Measurements from ENCODE around the gene SEMA4D.

The SEMA4D gene

DNA sequence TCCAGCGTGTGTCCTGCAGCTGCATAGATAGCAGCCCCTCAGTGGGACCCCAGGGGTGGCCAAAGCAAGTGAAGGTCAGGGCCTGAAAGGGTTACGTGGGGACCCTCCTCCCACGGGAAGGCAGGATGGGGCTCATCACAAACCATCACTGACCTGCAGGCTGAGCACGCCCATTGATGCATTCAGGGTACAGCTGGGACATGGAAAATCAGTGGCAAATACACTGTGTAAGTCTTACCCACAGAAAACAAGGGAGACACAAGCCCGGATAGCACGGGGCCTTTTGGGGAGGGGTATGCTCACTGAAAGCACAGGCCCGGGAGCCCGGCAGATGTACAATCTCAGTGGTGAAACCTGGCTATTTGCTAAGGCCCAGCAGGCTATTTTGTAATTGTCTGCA, 49.1 kb downstream of the SEMA4D start:
- TF ChIP-seq, protein P1, sequence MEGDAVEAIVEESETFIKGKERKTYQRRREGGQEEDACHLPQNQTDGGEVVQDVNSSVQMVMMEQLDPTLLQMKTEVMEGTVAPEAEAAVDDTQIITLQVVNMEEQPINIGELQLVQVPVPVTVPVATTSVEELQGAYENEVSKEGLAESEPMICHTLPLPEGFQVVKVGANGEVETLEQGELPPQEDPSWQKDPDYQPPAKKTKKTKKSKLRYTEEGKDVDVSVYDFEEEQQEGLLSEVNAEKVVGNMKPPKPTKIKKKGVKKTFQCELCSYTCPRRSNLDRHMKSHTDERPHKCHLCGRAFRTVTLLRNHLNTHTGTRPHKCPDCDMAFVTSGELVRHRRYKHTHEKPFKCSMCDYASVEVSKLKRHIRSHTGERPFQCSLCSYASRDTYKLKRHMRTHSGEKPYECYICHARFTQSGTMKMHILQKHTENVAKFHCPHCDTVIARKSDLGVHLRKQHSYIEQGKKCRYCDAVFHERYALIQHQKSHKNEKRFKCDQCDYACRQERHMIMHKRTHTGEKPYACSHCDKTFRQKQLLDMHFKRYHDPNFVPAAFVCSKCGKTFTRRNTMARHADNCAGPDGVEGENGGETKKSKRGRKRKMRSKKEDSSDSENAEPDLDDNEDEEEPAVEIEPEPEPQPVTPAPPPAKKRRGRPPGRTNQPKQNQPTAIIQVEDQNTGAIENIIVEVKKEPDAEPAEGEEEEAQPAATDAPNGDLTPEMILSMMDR (IDR thresholded peaks at IDR 0.05) = no peak

DNA sequence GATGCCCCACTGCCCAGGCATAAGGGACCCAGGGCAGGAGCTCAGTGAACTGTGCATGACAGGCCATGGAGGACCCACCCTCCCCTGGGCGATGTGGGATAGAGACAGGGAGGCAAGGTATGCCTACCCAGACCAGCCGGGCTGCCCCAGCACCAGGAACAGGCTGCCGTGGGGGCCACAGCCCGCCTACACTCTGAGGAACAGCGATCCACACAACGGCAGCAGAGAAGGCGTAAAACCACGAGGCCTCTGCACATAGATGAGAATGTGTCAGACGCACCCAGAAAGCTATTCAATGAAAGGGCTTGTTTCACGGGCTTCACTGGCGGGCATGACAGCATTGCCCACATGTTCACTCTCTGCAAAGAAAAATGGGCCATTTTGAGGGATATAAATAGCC, 49.5 kb downstream of the SEMA4D start:
- TF ChIP-seq, protein P1 (IDR thresholded peaks at IDR 0.05) = no peak

DNA sequence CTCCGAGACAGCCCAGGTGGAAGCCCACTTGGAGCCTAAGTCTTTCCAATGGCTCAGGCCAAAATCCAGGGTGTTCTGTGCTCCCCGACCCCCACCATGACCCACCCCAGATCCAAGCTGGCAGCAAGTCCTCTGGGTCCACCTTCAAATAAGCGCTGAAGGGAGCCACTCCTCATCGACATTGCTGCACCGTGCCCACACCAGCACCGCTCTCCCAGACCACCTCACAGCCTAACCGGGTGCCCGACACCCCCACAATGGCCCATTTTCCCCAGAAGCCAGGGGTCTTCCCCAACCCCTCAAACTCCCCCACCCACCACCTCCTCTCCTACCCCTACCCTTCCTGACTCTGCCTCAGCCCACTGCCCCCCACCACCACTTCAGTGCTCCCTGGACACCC, 50.5 kb downstream of the SEMA4D start:
- TF ChIP-seq, protein P1 (IDR thresholded peaks at IDR 0.05) = no peak

DNA sequence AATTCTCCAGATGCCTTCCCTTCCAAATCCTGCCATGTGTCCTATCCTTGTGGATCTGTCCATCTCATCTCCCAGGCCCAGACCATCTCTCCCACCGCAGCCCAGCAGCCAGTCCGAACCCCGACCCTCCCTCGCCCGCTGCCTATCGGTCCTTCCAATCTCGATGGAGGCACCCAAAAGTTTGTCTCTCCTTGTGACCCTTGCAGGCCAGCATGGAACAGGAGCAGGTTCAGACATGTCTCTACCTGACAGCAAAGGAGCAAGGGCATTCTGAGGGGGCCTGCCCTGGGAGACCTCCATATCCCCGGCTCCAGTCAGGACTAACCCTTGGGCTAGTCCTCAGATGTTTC, 51.0 kb downstream of the SEMA4D start:
- TF ChIP-seq, protein P1 (IDR thresholded peaks at IDR 0.05) = no peak

- TF ChIP-seq, protein P1 (IDR thresholded peaks at IDR 0.05) = no peak
Measured at GRCh38 chr9:89446261-89446960, 51.5 kb downstream of the SEMA4D start.

DNA sequence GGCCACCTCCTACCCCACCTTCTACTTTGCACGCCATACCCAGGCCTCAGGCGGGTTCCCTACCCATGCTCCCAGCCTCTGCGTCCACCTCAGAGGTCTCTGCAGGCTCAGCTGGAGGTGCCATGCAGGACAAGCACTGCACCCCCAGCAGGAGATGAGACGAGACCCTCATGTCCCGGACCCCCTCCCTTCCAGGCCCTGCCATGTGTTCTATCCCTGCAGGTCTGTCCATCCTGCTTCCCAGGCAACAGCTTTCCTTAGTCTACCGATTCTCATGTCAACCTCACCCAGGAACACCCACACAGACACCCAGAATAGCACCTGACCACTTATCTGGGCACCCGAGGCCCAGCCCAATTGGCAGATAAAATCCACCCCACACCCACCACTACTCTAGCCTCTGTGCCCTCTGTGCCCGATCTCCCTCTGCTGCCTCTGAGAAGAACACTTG, 52.1 kb downstream of the SEMA4D start:
- TF ChIP-seq, protein P1 (IDR thresholded peaks at IDR 0.05) = no peak

DNA sequence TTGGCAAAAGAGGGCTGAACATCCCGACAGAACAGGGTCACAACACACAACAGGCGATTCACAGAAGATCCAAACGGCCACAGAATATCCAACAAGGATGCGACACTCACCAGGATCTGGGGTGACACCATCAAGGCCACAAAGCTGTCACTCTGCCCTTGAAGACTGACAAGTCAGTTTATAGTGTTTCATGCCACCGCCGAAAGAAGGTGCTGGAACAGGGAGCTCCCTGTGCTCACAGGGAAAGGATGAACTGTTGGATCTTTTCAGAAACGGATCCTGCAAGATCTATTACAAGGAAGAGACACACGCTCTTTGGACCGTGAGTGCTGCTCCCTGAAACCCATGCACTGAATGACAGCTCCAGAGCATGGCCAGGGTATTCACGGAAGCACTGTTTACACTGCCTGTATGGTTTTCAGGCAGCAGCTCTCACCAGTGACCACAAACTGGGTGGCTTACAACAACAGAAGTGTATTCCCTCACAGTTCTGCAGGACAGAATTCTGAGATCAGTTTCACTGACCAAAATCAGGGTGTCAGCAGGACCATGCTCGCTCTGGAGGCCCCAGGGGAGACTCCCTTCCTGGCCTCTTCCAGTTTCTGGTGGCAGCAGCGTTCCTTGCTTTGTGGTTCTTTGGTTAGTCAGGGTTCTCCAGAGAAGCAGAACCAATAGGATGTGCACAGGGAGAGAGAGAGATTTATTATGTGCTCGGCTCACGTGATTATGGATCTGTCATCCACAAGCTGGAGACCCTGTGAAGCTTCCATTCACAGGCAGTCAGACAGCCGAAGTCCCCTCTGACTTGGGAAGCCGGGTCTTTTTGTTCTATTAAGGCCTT, 52.8 kb downstream of the SEMA4D start:
- TF ChIP-seq, protein P1 (IDR thresholded peaks at IDR 0.05) = no peak
